ENCODE results near the gene SYNM. TPM values are rescaled to one million over a fixed set of nuclear protein-coding genes. Genes with fewer than 3 reads are reported as not detected.

The SYNM gene
- polyA plus RNA-seq, 1 experiment: 3.2 TPM

DNA sequence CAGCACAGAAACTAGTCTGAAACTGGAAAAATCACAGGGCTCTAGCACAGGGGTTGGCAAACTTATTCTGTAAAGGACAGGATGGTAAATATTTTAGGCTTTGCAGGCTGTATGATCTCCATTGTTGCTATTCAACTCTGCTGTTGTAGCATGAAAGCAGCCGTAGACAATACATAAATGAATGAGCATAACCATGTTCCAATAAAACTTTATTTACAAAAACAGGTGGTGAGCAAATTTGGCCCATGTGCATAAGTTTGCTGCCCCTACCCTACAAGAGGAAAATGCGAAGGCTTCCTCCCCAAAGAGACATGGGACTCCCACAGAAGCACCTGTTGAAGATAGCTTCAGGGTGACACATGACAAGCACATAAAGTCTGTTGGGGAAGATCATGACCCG is 59.2 kb downstream of the SYNM start:
- POLR2A ChIA-PET: no interaction called here
- TF ChIP-seq, protein P1, sequence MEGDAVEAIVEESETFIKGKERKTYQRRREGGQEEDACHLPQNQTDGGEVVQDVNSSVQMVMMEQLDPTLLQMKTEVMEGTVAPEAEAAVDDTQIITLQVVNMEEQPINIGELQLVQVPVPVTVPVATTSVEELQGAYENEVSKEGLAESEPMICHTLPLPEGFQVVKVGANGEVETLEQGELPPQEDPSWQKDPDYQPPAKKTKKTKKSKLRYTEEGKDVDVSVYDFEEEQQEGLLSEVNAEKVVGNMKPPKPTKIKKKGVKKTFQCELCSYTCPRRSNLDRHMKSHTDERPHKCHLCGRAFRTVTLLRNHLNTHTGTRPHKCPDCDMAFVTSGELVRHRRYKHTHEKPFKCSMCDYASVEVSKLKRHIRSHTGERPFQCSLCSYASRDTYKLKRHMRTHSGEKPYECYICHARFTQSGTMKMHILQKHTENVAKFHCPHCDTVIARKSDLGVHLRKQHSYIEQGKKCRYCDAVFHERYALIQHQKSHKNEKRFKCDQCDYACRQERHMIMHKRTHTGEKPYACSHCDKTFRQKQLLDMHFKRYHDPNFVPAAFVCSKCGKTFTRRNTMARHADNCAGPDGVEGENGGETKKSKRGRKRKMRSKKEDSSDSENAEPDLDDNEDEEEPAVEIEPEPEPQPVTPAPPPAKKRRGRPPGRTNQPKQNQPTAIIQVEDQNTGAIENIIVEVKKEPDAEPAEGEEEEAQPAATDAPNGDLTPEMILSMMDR (IDR thresholded peaks at IDR 0.05; ENCODE audit: low read depth, low read length): no peak
- no peak overlapping the region for H3K4me3 ChIP-seq (ENCODE audit: low read depth, low read length)
- CTCF ChIA-PET: no interaction called here
- no peak overlapping the region for H3K27ac ChIP-seq (ENCODE audit: low read depth, low read length)
- no peak for DNase-seq (ENCODE audit: low read depth, low spot score)
- H3K27me3 ChIP-seq (ENCODE audit: control insufficient read depth, insufficient read depth, low read length): no peaks in the 10 kb centered on the region
- no peaks in the 10 kb centered on the region for H3K9me3 ChIP-seq (ENCODE audit: control insufficient read depth, insufficient read depth, low read length)

DNA sequence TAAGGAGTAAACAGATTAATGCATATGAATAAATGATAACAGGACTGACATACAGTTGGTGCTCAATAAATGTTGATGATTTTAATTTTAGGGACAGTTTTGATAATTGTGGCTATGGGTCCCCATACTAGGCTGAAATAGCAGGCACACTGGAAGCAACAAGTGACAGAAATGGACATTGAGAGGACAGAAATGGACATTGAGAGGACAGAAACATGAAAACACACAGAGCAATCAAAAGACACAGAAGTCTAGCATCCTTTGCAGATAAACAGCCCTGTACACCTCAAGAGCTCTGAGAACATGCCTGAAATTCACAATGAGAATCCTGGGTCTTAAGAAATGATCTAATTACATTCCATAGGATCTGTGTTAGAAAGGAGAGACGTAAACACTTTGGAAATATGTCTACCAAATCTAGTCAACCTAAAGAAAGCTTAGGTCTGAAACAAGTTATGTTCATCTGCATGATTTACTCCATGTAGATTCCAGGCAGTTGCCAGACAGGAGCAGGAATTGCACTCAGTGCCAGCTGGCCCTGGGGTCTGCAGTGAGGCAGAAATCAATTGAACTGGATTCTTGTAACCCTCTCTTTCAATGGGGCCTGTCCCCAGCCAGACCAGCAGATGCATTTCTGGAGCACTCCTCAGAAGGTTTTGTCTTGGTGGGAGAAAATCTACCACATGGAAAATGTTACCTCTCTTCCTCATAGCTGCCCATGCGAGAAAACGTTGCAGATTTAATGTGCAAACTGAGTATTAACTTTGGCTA is 60.3 kb downstream of the SYNM start:
- no peak overlapping the region for H3K27ac ChIP-seq (ENCODE audit: low read depth, low read length)
- TF ChIP-seq, protein P1 (IDR thresholded peaks at IDR 0.05; ENCODE audit: low read depth, low read length): no peak
- DNase-seq (ENCODE audit: low read depth, low spot score): no peak
- H3K4me3 ChIP-seq (ENCODE audit: low read depth, low read length): no peak overlapping the region
- no peaks in the 10 kb centered on the region for H3K9me3 ChIP-seq (ENCODE audit: control insufficient read depth, insufficient read depth, low read length)
- H3K27me3 ChIP-seq (ENCODE audit: control insufficient read depth, insufficient read depth, low read length): no peaks in the 10 kb centered on the region
- CTCF ChIA-PET: no interaction called here
- POLR2A ChIA-PET: no interaction called here

DNA sequence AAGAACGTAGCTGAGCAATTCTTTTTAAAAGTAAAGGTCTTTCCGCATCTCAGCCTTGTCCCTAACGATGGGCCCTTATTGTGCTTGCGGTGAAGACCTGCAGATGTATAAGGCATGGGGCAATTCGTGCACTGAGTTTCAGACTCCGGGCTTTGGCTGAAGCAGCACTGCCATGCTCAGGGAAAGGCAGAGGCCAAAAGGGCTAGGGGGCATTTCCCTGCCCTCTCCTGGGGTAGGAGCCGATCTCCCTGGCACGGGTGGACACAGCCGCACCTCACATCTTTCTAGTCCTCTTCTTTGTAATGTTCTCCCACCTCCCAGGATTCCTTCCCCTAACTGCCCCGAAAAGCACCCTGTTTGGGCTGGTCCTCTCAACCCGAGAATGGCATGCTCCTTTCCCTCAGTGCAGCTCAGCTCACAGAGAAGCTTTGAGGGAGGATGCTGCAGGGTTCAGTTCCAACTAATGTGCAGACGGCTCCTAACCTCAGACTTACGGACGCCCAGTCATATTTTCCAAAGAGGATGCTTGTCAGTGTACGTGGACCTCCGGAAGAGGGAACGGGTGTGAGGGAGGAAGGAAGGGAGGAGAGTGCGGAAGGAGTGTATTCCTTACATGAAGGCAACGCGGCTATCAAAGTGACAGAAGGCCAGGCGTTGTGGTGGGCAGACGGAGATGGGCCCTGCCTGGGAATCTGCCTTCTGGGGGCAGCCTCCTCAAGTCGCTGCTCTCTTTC is 61.2 kb downstream of the SYNM start:
- Histone ChIP-seq H3K4me3 (ENCODE audit: low read depth, low read length) (no peak overlapping the region), H3K27me3 (ENCODE audit: control insufficient read depth, insufficient read depth, low read length) (no peaks in the 10 kb centered on the region), H3K9me3 (ENCODE audit: control insufficient read depth, insufficient read depth, low read length) (no peaks in the 10 kb centered on the region), H3K27ac (ENCODE audit: low read depth, low read length) (no peak overlapping the region)
- POLR2A ChIA-PET: no interaction called here
- TF ChIP-seq, protein P1 (IDR thresholded peaks at IDR 0.05; ENCODE audit: low read depth, low read length): no peak
- DNase-seq (ENCODE audit: low read depth, low spot score): no peak
- CTCF ChIA-PET: no interaction called here

DNA sequence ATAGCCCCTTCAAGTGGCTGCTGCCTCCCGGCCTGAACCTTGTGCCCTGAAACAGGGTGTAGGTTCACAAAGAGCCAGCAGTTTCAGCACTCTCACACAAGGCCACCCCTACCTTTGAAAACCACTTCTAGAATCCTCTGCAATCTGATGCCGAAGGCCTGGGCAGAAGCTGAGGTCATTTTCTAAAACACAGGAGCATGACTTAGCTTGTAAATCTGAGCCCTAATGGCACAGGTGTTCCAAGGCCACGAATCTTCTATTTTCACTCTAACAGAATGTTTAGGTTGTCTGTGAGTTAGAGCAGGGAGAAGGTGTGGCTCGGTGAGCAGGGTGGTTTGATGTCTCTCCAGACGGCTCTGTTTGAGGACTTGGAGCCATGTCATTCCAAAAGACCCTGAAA is 62.3 kb downstream of the SYNM start:
- CTCF ChIA-PET: no interaction called here
- no peaks in the 10 kb centered on the region for H3K9me3 ChIP-seq (ENCODE audit: control insufficient read depth, insufficient read depth, low read length)
- TF ChIP-seq, protein P1 (IDR thresholded peaks at IDR 0.05; ENCODE audit: low read depth, low read length): no peak

DNA sequence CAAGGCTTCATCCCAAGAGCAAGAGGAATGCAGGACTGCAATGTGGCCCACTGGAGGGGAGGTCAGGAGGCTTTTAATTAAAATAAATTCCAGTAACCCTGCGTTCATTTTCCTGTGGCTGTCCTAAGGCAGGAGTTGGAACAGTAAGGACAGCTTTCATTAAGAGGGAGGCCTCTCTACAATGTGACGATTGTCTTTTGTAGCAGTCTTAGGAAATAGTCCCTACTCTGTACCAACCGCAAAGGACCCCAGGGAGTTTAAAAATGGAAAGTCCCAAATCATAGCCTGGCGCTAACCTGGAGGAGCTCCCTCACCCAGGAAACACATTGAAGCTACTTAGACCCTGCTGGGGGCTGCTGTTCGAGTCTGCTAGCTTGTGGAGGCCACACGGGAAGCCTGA is 62.8 kb downstream of the SYNM start:
- no peaks in the 10 kb centered on the region for H3K9me3 ChIP-seq (ENCODE audit: control insufficient read depth, insufficient read depth, low read length)
- TF ChIP-seq, protein P1 (IDR thresholded peaks at IDR 0.05; ENCODE audit: low read depth, low read length): no peak
- no peak overlapping the region for H3K4me3 ChIP-seq (ENCODE audit: low read depth, low read length)
- ChIA-PET CTCF (no interaction called here), POLR2A (no interaction called here)
- no peak for DNase-seq (ENCODE audit: low read depth, low spot score)
- H3K27me3 ChIP-seq (ENCODE audit: control insufficient read depth, insufficient read depth, low read length): no peaks in the 10 kb centered on the region
- no peak overlapping the region for H3K27ac ChIP-seq (ENCODE audit: low read depth, low read length)

More for the DNA sequence above, 62.3 kb downstream of the SYNM start:
- POLR2A ChIA-PET: no interaction called here
- DNase-seq (ENCODE audit: low read depth, low spot score): no peak
- no peak overlapping the region for H3K4me3 ChIP-seq (ENCODE audit: low read depth, low read length)
- H3K27ac ChIP-seq (ENCODE audit: low read depth, low read length): no peak overlapping the region
- no peaks in the 10 kb centered on the region for H3K27me3 ChIP-seq (ENCODE audit: control insufficient read depth, insufficient read depth, low read length)
